Neural cell (in vitro differentiated cells): ENCODE measurements around the gene MARK1.

Source experiments
- EP300 ChIP-seq: fragments of 450-650 bp; conservative IDR thresholded peaks from 2 replicates; pipeline ENCODE4 v1.6.1; 2014; ENCODE audit warnings: antibody characterized with exemption, mild to moderate bottlenecking, moderate library complexity; ENCODE audit not compliant: poor library complexity, severe bottlenecking
- EZH2 ChIP-seq: fragments of 200-600, 300-800 bp; shearing (Covaris generic), sonication (generic); IDR thresholded peaks from 2 replicates; pipeline ENCODE4 v1.6.1; 2014; ENCODE audit warnings: antibody characterized with exemption, low read length, borderline replicate concordance, mild to moderate bottlenecking; ENCODE audit not compliant: insufficient read depth, poor library complexity, severe bottlenecking
- MXI1 ChIP-seq: fragments of 450-650 bp; conservative IDR thresholded peaks from 2 replicates; pipeline ENCODE4 v1.6.1; 2014; ENCODE audit warnings: antibody characterized with exemption, mild to moderate bottlenecking; ENCODE audit not compliant: poor library complexity, severe bottlenecking
- POLR2AphosphoS5 ChIP-seq: IDR thresholded peaks from 2 replicates; pipeline ENCODE4 v1.6.1; 2012
- RAD21 ChIP-seq: fragments of 450-650 bp; conservative IDR thresholded peaks from 2 replicates; pipeline ENCODE4 v1.6.1; 2014; ENCODE audit warnings: antibody characterized with exemption, mild to moderate bottlenecking, moderate library complexity
- SMC3 ChIP-seq: fragments of 450-650 bp; conservative IDR thresholded peaks from 2 replicates; pipeline ENCODE4 v1.6.1; 2014; ENCODE audit warnings: antibody characterized with exemption, mild to moderate bottlenecking, moderate library complexity; ENCODE audit not compliant: poor library complexity
- TAF1 ChIP-seq: IDR thresholded peaks from 2 replicates; pipeline ENCODE4 v1.6.1; 2012; ENCODE audit warnings: low read depth
- TF ChIP-seq, protein P1 (sequence below): fragments of 450-650 bp; IDR thresholded peaks from 2 replicates; pipeline ENCODE4 v1.5.1; 2014; ENCODE audit warnings: antibody characterized with exemption, mild to moderate bottlenecking, moderate library complexity; ENCODE audit not compliant: poor library complexity, severe bottlenecking
- TF ChIP-seq, protein P2 (sequence below): IDR thresholded peaks from 2 replicates; pipeline ENCODE4 v1.6.1; 2012; ENCODE audit warnings: borderline replicate concordance

DNA sequence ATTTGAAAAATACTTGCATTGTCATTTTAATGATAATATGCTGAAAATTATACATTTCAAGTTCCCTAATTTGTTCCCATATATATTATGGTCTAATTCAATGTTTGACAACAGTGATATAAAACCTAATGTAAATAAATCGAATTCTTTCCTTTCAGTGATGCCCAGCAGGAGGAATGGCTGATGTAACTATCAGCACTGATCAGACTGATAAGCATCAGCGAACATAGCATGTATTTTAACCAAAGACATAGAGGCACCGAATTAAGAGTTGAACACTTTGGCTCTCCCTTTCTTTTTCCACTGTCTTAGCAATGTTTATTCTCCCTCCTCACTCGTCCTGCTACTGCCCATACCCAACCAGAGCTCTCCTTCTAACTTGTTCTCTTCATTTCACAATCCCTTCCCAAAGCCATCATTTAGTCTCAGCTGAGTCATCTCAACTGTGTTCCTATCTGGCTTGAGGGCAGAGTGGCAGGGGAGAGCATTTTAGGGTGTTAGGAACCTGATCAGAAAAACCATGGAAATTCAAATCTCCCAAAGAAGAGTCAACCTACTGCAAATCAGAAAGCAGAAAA lies 103.4 kb downstream of the MARK1 start:
- TF ChIP-seq, protein P1, sequence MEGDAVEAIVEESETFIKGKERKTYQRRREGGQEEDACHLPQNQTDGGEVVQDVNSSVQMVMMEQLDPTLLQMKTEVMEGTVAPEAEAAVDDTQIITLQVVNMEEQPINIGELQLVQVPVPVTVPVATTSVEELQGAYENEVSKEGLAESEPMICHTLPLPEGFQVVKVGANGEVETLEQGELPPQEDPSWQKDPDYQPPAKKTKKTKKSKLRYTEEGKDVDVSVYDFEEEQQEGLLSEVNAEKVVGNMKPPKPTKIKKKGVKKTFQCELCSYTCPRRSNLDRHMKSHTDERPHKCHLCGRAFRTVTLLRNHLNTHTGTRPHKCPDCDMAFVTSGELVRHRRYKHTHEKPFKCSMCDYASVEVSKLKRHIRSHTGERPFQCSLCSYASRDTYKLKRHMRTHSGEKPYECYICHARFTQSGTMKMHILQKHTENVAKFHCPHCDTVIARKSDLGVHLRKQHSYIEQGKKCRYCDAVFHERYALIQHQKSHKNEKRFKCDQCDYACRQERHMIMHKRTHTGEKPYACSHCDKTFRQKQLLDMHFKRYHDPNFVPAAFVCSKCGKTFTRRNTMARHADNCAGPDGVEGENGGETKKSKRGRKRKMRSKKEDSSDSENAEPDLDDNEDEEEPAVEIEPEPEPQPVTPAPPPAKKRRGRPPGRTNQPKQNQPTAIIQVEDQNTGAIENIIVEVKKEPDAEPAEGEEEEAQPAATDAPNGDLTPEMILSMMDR, result no peak
- TF ChIP-seq EP300, result no peak
- no peak for TF ChIP-seq TAF1
- TF ChIP-seq POLR2AphosphoS5, result no peak
- TF ChIP-seq EZH2, result no peak
- TF ChIP-seq SMC3, result no peak
- TF ChIP-seq, protein P2, sequence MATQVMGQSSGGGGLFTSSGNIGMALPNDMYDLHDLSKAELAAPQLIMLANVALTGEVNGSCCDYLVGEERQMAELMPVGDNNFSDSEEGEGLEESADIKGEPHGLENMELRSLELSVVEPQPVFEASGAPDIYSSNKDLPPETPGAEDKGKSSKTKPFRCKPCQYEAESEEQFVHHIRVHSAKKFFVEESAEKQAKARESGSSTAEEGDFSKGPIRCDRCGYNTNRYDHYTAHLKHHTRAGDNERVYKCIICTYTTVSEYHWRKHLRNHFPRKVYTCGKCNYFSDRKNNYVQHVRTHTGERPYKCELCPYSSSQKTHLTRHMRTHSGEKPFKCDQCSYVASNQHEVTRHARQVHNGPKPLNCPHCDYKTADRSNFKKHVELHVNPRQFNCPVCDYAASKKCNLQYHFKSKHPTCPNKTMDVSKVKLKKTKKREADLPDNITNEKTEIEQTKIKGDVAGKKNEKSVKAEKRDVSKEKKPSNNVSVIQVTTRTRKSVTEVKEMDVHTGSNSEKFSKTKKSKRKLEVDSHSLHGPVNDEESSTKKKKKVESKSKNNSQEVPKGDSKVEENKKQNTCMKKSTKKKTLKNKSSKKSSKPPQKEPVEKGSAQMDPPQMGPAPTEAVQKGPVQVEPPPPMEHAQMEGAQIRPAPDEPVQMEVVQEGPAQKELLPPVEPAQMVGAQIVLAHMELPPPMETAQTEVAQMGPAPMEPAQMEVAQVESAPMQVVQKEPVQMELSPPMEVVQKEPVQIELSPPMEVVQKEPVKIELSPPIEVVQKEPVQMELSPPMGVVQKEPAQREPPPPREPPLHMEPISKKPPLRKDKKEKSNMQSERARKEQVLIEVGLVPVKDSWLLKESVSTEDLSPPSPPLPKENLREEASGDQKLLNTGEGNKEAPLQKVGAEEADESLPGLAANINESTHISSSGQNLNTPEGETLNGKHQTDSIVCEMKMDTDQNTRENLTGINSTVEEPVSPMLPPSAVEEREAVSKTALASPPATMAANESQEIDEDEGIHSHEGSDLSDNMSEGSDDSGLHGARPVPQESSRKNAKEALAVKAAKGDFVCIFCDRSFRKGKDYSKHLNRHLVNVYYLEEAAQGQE, result no peak
- TF ChIP-seq MXI1, result no peak
- TF ChIP-seq RAD21, result no peak
